KOPT-K1 (cell line): ENCODE measurements around the gene CASD1.

Experiments
- H3K27ac ChIP-seq: fragments of 200-600 bp; sonication (generic); 2 replicates; pipeline ENCODE4 v1.5.1; 2016; ENCODE audit warnings: antibody characterized with exemption, mild to moderate bottlenecking, low read depth, low read length; ENCODE audit not compliant: poor library complexity, severe bottlenecking
- H3K36me3 ChIP-seq: fragments of 200-600 bp; sonication (generic); 2 replicates; pipeline ENCODE4 v1.5.1; 2017; ENCODE audit warnings: antibody characterized with exemption, mild to moderate bottlenecking, low read length, moderate library complexity; ENCODE audit not compliant: insufficient read depth
- H3K9me3 ChIP-seq: fragments of 200-600 bp; sonication (generic); 2 replicates; pipeline ENCODE4 v1.5.1; 2017; ENCODE audit warnings: antibody characterized with exemption, low read length, mild to moderate bottlenecking; ENCODE audit not compliant: insufficient read depth, poor library complexity, severe bottlenecking

CASD1 gene

DNA sequence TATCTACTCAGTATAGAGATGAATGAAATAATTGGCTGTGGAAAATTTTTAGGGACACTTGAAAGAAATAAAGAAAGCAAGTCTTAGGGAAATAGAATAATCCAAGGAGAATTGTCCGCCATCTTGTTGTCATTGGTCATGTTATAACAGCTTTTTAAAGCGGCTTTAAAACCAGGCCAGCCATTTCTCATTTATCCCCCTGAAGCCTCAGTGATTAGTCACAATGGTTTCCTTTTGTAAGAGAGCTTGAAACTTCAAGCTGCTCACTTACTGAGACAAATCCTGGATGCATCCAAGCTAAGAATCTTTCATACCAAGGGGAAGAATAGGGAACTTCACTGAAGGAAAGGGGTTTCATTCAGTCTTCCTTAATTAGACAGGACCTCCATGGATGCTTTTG, 78.5 kb downstream of the CASD1 start:
- peaks cover 5% of the 10 kb centered on the region; the same call in 1 of the 2 replicates for H3K36me3 ChIP-seq
- H3K27ac ChIP-seq = no peak overlapping the region
- H3K9me3 ChIP-seq = no peaks in the 10 kb centered on the region

DNA sequence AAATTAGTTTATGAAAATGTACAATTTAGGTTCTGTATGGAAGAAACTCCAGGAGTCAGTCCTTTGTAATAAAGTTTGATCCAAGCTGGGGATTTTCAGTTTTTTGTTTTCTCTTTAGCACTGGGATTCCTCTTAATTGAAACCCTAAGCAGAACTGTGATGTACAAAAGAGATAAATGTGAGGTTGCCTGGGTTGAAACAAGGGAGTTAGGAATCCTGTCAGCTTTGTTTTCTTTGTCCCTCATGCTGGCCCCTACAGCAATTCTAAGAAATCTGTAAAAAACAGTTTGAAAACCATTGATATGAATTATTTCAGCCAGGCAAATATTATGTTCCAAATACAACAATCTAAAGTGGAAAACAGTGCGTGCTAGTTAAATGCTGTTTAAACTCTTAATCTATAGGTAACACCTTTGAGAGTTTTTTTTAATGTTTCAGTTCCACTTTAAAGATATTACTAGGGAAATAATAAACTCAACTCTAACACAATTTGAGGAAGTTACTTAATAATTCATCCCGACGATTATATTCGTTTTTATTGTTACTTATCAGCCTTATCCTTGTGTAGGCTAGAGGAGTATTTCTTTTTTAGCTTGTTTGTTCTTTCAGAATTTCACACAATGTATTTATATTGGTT, 81.0 kb downstream of the CASD1 start:
- H3K9me3 ChIP-seq = no peaks in the 10 kb centered on the region
- peaks cover 5% of the 10 kb centered on the region; the same call in 1 of the 2 replicates for H3K36me3 ChIP-seq
- no peak overlapping the region for H3K27ac ChIP-seq

DNA sequence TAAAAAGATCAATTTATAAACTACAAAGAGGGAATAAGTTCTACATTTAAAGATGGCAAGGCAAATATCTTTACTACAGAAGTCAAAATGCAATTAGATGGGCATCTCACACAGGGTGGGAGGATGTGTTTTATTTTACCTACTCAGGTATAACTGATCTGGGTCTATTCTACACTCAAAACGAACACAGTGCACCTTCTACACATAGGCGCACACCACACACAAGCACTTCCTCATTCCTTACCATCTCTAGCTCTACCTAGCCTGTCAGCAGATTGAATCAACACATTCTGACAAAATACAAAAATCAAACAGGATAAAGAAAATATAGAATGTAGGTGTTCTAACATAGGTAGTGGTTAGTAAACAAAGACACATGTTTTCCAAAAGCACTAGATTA, 81.6 kb downstream of the CASD1 start:
- H3K9me3 ChIP-seq = no peaks in the 10 kb centered on the region
- H3K27ac ChIP-seq = no peak overlapping the region
- peaks cover 5% of the 10 kb centered on the region; the same call in 1 of the 2 replicates for H3K36me3 ChIP-seq

DNA sequence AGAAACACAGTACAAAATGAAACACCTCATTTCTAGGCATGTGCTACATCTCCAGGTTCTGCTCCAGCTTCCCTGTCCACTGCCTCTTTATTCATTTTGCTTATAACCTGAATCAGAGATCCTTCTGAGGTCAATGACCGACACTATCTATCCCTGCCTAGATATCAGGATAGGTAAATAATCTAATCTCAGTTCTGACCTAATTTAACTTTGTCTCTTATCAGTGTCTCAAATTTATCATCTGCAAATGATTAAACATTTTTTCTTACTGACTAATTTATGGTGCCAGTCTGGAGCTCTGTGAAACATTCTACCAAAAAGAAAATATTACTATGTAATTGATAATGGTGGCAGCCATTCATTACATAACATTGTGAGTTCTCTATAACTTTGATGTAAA, 85.3 kb downstream of the CASD1 start:
- Histone ChIP-seq H3K27ac (no peak overlapping the region), H3K9me3 (no peaks in the 10 kb centered on the region), H3K36me3 (no peaks in the 10 kb centered on the region)

DNA sequence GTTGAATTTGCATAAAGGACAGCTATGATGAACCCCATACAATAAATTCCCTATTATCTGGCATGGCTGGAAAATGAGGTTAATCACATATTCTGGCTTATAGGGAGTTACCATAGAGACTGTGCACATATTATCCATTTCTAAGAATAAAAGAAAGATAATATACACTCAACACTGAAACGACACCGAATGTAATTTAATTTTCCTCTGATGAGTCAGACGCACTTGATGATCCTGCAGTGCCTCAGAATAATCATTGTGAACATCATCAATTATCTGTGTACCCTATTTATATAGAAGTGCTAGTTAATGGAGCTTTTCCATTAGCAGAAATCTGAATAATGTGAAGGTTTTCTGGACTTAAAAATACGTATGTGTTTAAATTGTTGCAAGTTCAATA, 86.1 kb downstream of the CASD1 start:
- no peak overlapping the region for H3K27ac ChIP-seq
- no peaks in the 10 kb centered on the region for H3K36me3 ChIP-seq
- H3K9me3 ChIP-seq = no peaks in the 10 kb centered on the region

DNA sequence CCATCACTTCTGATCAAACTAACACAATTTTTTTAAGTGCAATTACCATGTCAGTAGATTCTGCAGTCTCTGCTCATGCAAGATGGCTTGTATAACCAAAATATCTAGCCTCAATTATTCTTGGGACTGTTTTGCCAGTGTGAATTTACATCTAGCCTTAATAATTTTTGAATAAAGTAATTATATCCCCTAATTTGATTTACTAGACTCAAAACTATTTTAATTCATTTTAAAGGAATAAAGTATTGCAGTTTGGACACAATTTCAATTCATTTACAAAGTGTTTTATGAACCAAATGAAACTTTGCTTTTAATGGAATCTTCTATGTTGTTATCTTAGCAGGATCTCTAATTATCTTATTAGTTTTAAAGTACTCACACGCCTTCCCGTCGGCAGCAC, 90.7 kb downstream of the CASD1 start:
- Histone ChIP-seq H3K36me3 (no peaks in the 10 kb centered on the region), H3K27ac (no peak overlapping the region), H3K9me3 (no peaks in the 10 kb centered on the region)

DNA sequence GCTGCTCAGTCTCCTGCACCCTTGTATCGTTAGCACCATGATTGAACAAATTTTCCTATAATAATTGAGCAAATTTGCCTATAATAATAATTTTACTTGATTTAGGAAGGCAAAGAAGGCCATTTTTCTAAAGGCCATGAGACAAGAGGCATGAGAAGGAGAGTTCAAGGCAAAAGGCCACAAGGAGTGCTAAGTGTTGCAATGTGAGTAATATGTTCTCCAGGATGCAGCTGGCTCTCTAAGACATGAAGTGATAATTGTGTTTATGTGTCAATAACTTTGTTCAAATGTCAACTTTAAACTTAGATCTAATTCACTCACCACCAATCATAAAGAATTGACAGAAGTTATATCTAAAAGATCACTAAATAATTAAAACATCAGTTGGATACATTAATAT, 92.6 kb downstream of the CASD1 start:
- no peaks in the 10 kb centered on the region for H3K9me3 ChIP-seq
- H3K27ac ChIP-seq = no peak overlapping the region
- H3K36me3 ChIP-seq = no peaks in the 10 kb centered on the region

- Histone ChIP-seq H3K36me3 (no peaks in the 10 kb centered on the region), H3K27ac (no peak overlapping the region), H3K9me3 (no peaks in the 10 kb centered on the region)
Observed at GRCh38 chr7:94605031-94605430, 95.4 kb downstream of the CASD1 start.
